ENCODE measurements around the gene PSMB11. TPM values are rescaled to one million over a fixed set of nuclear protein-coding genes. Genes with fewer than 3 reads are reported as not detected.

Gene PSMB11
- total RNA-seq, 1 donor from 2014 or later = not detected

- CTCF ChIA-PET = interaction anchor here (0.8 to 2.1 kb wide), 4 partner anchors 24 to 463 kb away, joined by 3 to 6 read pairs (median 4); no protein-coding TSS in a partner anchor
- Mint-ChIP-seq H3K36me3 (ENCODE audit: low read depth) (peaks cover 38% of the 10 kb centered on the region), H3K4me3 (peak overlapping the region; percentile 84), H3K4me1 (peaks cover 34% of the 10 kb centered on the region), H3K27ac (peak overlapping the region; percentile 96), H3K27me3 (no peaks in the 10 kb centered on the region), H3K9me3 (no peaks in the 10 kb centered on the region)
- POLR2A ChIA-PET = interaction anchor here (0.6 to 2.2 kb wide), 13 partner anchors 10 to 477 kb away, joined by 3 to 11 read pairs (median 4); partner anchors contain the start of genes CDH24 and PRMT5
- ATAC-seq (ENCODE audit: low read depth) (peak; percentile 1), DNase-seq (no peak)
- TF ChIP-seq CTCF (IDR thresholded peaks at IDR 0.05) = no peak
- intact Hi-C loops (cut with micrococcal nuclease) = loop anchor here (1.0 to 2.0 kb wide), 5 partner anchors 27 to 268 kb away; partner anchors contain the start of genes ACIN1, C14orf119, HAUS4 and OXA1L
These were observed 8.1 kb upstream of the PSMB11 start for GRCh38 chr14:23033801-23034497.

- no peak for TF ChIP-seq CTCF (IDR thresholded peaks at IDR 0.05)
These were observed 7.3 kb upstream of the PSMB11 start, which contains the start of gene PSMB5 for GRCh38 chr14:23034498-23035302. PSMB5 (minus strand) TSS chr14:23034900; CDS start chr14:23034881, 19 bp downstream.

GRCh38 chr14:23035303-23036144 is 6.5 kb upstream of the PSMB11 start:
- Mint-ChIP-seq H3K9me3 (no peaks in the 10 kb centered on the region), H3K27ac (peak overlapping the region; percentile 96), H3K4me3 (peak overlapping the region; percentile 84), H3K27me3 (no peaks in the 10 kb centered on the region), H3K36me3 (ENCODE audit: low read depth) (peaks cover 30% of the 10 kb centered on the region), H3K4me1 (peaks cover 29% of the 10 kb centered on the region)
- POLR2A ChIA-PET = interaction anchor here (0.5 to 1.6 kb wide), 7 partner anchors 22 to 196 kb away, joined by 3 to 10 read pairs (median 3); partner anchors contain the start of gene CDH24
- CTCF ChIA-PET = interaction anchor here (1.2 kb wide), 1 partner anchor 12 kb away, joined by 3 read pairs; no protein-coding TSS in a partner anchor
- ATAC-seq (ENCODE audit: low read depth) (no peak), DNase-seq (no peak)
- no peak for TF ChIP-seq CTCF (IDR thresholded peaks at IDR 0.05)
- intact Hi-C loops (cut with micrococcal nuclease) = loop anchor here (1.0 to 2.0 kb wide), 6 partner anchors 23 to 116 kb away; partner anchors contain the start of genes HAUS4, PRMT5 and RBM23

More at GRCh38 chr14:23034498-23035302, 7.3 kb upstream of the PSMB11 start, which contains the start of gene PSMB5:
- POLR2A ChIA-PET = interaction anchor here (0.5 to 1.6 kb wide), 14 partner anchors 11 to 478 kb away, joined by 3 to 10 read pairs (median 4); partner anchors contain the start of genes CDH24 and PRMT5
- CTCF ChIA-PET = interaction anchor here (0.8 to 2.1 kb wide), 3 partner anchors 11 to 464 kb away, joined by 3 to 6 read pairs (median 3); no protein-coding TSS in a partner anchor
- Mint-ChIP-seq H3K9me3 (no peaks in the 10 kb centered on the region), H3K27ac (peak within 1 kb of the TSS; percentile 96), H3K4me3 (peak within 1 kb of the TSS; percentile 84), H3K36me3 (ENCODE audit: low read depth) (peaks cover 32% of the 10 kb centered on the region), H3K27me3 (no peaks in the 10 kb centered on the region), H3K4me1 (peaks cover 29% of the 10 kb centered on the region)
- intact Hi-C loops (cut with micrococcal nuclease) = loop anchor here (1.0 to 2.0 kb wide), 9 partner anchors 24 to 268 kb away; partner anchors contain the start of genes ACIN1, C14orf119, HAUS4 and OXA1L
- DNase-seq (peak; percentile 67), ATAC-seq (ENCODE audit: low read depth) (peak; percentile 93)

- intact Hi-C loops (cut with micrococcal nuclease) = no loop called here
- POLR2A ChIA-PET = no interaction called here
These were observed 1.9 kb upstream of the PSMB11 start for GRCh38 chr14:23040100-23040499.

More at GRCh38 chr14:23040100-23040499, 1.9 kb upstream of the PSMB11 start:
- TF ChIP-seq CTCF (IDR thresholded peaks at IDR 0.05) = no peak
- peaks cover 2% of the 10 kb centered on the region for H3K27me3 Mint-ChIP-seq
- DNase-seq (no peak), ATAC-seq (ENCODE audit: low read depth) (no peak)
- peaks cover 7% of the 10 kb centered on the region for H3K4me1 Mint-ChIP-seq
- no peak overlapping the region for H3K4me3 Mint-ChIP-seq
- H3K27ac Mint-ChIP-seq = no peak overlapping the region
- CTCF ChIA-PET = interaction anchor here (0.7 to 1.1 kb wide), 3 partner anchors 18 to 54 kb away, joined by 3 to 5 read pairs (median 3); no protein-coding TSS in a partner anchor
- no peaks in the 10 kb centered on the region for H3K9me3 Mint-ChIP-seq
- H3K36me3 Mint-ChIP-seq (ENCODE audit: low read depth) = no peaks in the 10 kb centered on the region
